HFF-Myc (cell line): ENCODE data around the gene GDPD4.

Source experiments
- DNase-seq: peaks from one replicate; pipeline ENCODE4 v3.0.0-alpha.2; 2011; ENCODE audit warnings: low read depth; ENCODE audit errors: extremely low read depth
- H3K4me3 ChIP-seq: replicated peaks from 2 replicates; pipeline ENCODE4 v1.5.1; 2011; ENCODE audit warnings: low read depth, mild to moderate bottlenecking, control low read depth, low read length
- CTCF ChIP-seq: IDR thresholded peaks from 2 replicates; pipeline ENCODE4 v1.5.1; 2012; ENCODE audit warnings: mild to moderate bottlenecking, low read depth, low read length, control low read depth; ENCODE audit errors: missing control alignments

The GDPD4 gene

GRCh38 chr11:77182542-77183430 is 118.7 kb downstream of the GDPD4 start:
- no peak for TF ChIP-seq CTCF
- H3K4me3 ChIP-seq = no peak overlapping the region
- DNase-seq = no peak

DNA sequence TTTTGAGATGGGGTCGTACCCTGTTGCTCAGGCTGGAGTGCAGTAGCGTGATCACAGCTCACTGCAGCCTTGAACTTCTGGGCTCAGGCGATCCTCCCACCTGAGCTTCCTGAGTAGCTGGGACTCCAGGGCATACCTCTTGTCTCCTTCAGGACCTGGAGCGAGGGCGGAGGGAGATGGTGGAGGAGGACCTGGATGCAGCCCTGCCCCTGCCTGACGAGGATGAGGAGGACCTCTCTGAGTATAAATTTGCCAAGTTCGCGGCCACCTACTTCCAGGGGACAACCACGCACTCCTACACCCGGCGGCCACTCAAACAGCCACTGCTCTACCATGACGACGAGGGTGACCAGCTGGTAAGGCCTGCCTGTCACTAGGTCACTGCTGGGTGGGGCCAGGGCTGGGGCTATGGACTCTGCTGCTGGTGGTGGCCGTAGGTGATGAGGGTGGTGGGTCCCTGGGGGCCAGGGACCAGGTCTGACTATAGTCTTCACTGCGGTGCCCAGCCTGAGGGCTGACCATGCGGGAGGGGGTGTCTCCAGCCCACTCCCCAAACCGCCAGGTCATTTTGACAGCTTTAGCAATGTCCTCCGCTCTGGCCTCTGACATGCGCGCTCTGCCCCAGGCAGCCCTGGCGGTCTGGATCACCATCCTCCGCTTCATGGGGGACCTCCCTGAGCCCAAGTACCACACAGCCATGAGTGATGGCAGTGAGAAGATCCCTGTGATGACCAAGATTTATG is 119.5 kb downstream of the GDPD4 start:
- no peak for TF ChIP-seq CTCF
- no peak overlapping the region for H3K4me3 ChIP-seq
- DNase-seq = no peak

GRCh38 chr11:77181226-77181625 is 120.3 kb downstream of the GDPD4 start:
- no peak for TF ChIP-seq CTCF
- H3K4me3 ChIP-seq = no peak overlapping the region
- no peak for DNase-seq

DNA sequence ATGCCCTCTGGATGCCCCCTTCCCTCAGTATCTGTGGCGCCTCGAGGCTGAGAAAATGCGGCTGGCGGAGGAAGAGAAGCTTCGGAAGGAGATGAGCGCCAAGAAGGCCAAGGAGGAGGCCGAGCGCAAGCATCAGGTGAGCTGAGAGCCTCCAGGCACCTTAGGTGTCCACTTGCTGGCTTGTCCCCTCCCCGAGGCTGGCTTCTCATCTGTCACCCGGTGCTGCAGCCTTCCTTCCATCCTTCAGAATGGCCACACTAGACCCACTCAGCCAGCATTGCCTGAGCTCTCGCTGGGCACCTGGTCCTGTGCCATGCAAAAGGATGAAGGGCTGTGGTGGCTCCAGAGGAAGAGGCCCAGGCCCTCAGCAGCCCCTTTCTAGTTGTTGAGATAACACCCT is 121.1 kb downstream of the GDPD4 start:
- TF ChIP-seq CTCF = no peak
- H3K4me3 ChIP-seq = no peak overlapping the region
- DNase-seq = no peak

GRCh38 chr11:77179681-77180080 is 121.8 kb downstream of the GDPD4 start:
- no peak overlapping the region for H3K4me3 ChIP-seq
- no peak for DNase-seq

DNA sequence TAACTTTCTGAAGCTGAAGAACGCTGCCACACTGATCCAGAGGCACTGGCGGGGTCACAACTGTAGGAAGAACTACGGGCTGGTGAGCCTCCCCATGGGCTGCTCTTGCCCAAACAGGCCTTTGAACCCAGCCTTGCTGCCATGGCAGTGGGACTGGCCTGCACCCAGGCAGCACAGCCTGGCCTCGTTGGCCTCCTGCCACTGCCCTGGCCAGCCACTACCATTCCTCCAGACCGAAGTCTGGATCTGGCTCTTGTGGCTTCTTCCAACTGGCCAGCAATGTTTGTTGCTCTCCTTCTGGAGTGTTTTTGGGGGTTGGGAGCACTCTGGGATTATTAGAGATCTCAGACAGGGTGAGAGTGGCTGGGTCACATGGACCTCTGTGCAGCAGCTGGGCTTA is 122.4 kb downstream of the GDPD4 start:
- no peak for DNase-seq
- TF ChIP-seq CTCF = no peak
- no peak overlapping the region for H3K4me3 ChIP-seq

More at GRCh38 chr11:77179681-77180080, 121.8 kb downstream of the GDPD4 start:
- TF ChIP-seq CTCF = no peak
